GM04504 (cell line): ENCODE data around the gene FAM204A.

ENCODE experiments used
- DNase-seq: peaks from one replicate; pipeline ENCODE4 v3.0.0-alpha.2; 2012; ENCODE audit warnings: low read depth

The FAM204A gene

DNA sequence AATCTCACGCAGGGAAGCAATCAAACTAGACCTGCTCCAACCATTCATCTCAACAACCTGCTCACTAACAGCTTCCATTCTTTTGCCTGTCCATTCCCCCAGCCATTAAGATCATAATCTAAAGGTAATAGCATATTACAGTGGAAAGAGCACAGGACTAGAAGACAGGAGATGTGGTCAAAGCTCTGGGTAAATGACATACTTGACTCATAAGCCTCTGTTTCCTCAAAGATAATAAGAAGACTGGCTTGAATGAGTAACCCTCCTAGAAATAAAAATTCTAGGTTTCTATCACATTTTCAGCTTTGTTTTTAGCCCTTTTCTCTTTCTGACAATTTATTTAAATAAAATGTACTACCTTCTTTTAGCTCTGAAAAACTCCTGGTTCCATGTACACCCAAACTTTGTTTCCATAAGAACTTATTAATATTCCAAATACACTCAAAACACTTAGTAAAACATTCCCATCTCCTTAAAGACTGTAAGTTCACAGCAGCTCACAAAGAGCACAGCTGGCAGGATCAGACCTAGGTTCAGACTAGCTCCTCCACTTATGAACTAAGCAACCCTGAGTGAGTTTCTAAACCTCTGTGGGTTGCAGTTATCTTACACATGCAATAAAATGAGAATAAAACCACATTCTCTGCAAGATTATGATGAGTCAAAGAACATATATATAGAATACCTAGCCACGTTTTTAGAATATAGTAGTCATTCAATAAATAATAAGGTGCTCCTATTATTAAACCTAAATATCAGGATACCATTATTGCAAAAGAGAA lies 11.6 kb downstream of the FAM204A start:
- no peak for DNase-seq

GRCh38 chr10:118324140-118324539 lies 18.0 kb downstream of the FAM204A start:
- DNase-seq = no peak

DNA sequence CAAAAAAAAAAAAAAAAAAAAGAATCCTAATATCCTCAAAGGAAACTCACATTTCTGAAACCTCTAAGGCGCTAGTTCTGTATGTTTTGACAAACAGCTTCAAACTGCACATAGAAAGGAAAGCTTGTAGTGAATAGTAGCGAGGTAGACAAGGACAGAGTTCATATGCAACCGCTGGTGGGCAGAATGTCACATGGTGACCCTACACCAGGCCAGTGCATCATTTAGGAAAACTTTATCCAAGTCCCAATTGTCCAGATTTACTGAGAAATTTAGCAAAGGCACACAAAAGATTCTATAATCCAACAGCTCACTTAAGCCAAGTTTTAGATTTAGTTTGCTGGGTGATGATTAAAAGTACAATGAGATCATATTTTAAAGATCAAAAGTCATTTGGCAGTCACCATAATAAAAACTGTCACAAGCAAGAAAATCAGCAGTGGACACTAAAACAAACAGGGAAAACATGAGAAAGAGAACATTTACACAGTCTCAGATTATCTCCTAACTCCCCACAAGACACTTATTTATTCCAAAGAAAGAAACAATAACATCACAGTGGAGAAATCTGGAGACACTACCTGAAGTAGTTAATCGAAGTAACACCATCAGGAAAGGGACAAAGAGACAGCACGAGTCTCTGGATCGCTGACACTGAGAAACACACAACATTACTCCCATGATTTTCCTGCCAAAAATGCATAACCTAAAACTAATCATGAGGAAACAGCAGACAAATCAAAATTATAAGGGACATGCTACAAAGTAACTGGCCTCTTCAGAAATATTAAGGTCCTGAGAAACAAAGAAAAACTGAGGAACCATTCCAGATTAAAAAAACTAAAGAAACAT lies 20.2 kb downstream of the FAM204A start:
- no peak for DNase-seq

DNA sequence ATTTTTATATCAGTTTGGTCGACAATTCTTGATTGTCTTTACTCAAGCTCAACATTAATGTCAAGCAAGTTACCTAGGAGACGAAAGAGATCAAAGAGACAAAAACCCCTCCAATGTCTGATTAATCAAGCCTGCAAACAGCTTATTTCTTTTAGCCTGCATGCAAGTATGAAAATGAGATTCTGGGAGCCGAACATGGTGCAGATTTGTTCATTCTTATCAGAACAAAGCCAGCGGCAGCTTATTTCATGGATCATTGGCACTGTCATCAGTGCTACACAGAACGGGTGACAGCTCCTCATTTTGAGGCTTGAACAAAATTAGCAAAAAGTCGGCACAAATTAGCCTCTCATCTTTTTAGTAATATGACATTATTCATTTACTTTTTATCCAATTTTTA lies 26.5 kb downstream of the FAM204A start:
- DNase-seq = no peak

GRCh38 chr10:118314882-118315281 lies 27.2 kb downstream of the FAM204A start:
- DNase-seq = no peak

DNA sequence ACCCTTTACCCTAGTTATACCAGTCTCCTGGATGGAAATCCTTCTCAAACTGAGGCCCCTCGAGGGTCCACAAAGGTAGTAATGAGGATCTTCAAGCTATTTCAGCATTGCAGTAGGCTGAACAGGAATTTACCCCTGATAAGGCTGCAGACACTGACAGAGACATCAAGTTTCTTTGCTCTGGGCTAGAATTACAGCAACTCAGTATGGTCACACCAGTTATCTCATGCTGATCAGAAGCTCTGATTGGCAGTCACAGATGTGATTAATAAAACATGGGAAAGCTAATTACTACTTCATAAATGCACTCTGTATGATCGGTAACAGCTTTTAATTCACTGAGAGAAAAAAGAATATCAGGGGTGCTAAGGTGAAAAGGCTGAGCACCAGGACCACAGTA lies 30.6 kb downstream of the FAM204A start:
- DNase-seq = no peak

DNA sequence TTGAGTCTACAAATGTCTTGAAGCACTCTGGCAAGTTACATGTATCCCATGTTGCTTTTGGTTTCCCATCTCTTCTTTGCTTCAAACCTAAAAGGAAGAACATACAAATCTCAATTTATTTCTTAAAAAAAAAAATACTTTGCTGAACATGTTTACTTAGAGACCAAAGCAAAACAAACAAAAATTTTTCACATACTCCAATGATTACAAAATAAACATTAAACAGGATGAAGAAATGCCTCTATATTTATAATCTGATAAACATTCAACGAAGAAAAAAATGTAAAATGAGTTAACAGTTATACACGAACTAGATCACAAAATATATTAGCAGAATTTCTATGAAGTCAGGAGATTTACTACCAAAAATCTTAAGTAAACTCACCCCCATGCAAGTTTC lies 31.3 kb downstream of the FAM204A start:
- no peak for DNase-seq

DNA sequence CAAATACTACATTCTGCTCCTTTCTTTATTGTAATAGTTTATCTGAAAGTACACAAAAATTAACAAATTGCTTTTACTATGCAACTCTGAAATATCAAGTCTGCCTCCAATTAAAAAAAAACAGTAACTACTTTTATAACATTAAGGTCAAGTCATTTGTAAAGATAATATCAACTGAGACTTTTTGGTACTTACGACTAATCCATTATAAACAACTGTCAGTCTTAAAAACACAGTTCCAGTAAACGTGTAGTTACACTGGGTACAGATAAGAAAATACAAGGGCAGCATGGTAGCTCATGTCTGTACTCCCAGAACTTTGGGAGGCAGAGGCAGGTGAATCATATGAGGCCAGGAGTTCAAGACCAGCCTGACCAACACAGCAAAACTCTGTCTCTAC lies 32.2 kb downstream of the FAM204A start:
- DNase-seq = no peak

- no peak for DNase-seq
These were observed 33.5 kb downstream of the FAM204A start for GRCh38 chr10:118308664-118309063.

DNA sequence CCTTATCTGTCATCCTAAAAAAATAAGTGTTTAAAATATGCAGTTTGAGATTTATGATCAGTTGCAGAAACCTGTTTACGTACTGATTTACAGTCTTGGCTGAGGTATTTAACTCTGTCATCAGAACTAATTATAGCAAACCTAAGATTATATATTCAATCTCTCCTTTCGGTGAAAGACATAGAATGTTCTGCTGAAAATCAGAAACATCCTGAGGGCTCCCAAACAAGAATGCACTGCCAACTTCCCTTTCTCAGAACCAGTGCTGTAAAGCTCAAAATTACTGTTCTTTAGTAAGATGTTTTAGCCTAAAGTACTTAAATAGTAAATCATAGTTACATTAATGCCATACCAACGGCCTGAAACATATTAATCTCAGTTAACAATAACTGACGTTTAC lies 34.3 kb downstream of the FAM204A start:
- DNase-seq = no peak

- no peak for DNase-seq
These were observed 34.9 kb downstream of the FAM204A start for GRCh38 chr10:118307220-118307619.

DNA sequence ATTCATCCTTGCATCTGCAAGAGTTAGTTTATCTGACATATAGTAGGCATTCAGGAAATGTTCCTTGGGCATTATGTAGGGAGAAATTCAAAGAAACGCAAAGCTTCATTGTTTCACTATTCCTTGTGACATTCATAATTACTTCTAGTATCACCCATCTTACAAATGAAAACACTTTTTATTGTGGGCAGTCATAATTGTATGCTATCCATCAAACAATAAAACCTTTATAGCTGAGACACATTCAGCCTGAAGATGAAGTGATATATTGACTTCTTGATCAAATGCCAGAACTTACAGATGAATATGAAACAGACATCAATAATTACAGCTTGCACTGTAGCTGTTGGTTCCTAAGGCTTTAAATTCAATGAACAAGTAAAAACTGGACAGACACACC lies 36.4 kb downstream of the FAM204A start:
- no peak for DNase-seq

DNA sequence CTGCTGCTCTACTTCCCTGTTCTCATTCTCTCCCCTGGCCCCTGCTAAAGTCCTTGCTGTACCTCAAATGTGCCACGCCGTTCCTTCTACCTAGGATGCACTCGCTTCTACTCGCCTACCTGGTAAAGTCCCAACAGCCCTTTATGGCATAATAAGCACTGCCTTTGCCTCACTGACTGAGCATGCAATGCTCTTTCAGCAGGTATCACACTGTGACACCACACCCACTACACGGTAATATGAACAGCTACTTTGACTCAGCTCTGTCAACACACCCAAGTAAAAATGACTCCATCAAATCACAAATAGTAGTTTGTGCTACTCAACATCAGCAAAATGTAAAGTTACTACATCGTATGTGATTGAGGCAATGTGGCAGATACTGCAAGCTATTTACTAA lies 37.6 kb downstream of the FAM204A start:
- no peak for DNase-seq

GRCh38 chr10:118301211-118301610 lies 40.9 kb downstream of the FAM204A start:
- no peak for DNase-seq

DNA sequence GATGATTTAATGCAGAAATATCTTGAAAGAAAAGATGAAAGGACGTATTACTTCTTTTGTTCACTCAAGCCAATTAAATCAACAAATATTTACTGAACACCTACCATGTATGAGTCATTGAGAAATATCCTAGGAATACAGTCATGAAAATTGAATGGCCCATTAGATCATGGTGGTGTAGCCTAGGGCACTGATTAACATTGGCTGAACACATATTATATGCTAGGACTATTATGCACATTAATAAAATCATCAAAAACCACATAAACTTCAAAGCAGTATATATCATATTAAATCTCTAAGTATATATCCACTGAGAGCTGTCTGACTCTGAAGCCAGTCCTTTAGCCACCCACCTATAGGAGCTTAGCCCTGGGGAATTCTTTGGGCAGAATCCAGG lies 41.8 kb downstream of the FAM204A start:
- DNase-seq = no peak

- DNase-seq = no peak
These were observed 43.3 kb downstream of the FAM204A start for GRCh38 chr10:118298787-118299186.

DNA sequence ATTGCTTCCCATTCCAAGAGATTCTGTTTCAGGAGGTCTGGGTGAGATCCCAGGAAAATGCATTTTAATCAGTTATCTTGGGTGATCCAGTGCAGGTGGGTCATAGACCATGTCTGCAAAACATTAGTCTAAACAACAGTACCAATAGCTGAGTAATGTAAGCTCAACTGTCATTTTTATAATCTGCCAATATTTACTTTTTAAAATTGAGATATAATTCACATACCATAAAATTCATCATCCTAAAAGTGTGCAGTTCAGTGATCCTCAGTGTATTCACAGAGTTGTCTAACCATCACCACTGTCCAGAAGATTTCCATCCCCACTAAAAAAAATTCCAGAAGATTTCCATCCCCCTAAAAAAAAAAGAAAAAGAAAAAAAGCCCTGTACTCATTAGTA lies 51.0 kb downstream of the FAM204A start:
- no peak for DNase-seq

DNA sequence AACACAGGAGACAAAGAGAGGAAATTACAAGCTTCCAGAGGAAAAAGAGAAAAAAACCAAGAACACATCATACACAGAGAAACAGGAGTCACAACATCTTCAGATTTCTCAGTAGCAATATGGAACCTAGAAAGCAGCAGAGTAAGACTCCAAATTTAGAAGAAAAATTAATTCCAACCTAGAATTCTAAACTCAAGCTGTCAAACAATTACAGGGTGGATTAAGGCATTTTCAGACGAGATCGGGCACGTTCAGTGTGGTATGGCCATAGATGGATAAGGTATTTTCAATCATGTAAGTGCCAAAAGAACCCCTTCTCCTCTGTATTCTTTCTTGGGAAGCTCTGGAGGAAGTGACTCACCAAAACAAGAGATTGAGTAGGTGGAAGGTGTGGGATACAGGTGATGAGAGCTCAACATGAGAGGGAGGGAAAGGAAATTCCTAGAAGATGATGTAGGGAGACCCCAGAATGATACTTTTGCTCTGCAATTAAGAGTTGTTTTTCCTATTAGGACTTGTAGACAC lies 51.6 kb downstream of the FAM204A start:
- no peak for DNase-seq

DNA sequence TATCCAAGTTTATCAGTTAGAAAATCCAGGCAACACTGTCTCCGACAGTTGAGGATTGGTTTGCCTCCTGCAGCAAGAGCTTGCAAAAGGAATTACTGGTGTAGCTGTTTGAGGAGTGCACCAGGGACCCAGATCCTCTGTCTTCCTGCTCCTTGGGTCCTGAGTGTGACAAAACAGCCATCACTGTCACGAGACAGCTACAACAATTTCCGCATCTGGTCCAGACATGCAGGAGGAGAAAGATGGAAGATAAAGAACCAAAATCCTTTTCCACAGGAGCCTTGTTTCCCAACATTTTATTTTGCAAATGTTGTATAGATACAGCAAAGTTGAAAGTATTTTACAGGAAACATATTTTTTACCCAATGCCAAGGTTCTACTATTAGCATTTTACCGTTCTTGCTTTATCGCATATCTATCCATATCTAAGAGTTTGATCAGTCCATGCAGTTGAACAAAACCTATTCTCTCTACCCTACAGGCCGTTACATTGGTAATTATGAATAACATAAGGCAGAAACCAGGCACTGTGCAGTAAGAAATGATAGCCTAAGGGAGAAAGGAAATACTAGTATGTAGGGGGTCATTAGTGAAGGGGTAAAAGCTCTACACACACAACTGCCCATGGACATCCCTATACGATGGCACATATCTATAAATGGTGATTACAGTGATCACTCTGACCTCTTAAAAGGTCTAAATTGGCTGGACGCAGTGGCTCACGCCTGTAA lies 54.9 kb downstream of the FAM204A start:
- DNase-seq = no peak

GRCh38 chr10:118286051-118286838 lies 55.9 kb downstream of the FAM204A start:
- no peak for DNase-seq

DNA sequence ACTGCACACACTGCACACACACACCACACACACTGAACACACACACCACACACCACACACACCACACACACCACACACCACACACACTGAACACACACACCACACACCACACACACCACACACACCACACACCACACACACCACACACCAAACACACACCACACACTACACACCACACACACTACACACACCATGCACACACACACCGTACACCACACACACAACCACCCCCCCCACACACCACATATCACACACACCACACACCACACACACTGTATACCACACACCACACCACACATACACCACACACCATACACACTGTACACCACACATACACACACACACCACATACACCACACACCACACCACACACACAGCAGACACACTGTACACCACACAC lies 59.5 kb downstream of the FAM204A start:
- DNase-seq = no peak

DNA sequence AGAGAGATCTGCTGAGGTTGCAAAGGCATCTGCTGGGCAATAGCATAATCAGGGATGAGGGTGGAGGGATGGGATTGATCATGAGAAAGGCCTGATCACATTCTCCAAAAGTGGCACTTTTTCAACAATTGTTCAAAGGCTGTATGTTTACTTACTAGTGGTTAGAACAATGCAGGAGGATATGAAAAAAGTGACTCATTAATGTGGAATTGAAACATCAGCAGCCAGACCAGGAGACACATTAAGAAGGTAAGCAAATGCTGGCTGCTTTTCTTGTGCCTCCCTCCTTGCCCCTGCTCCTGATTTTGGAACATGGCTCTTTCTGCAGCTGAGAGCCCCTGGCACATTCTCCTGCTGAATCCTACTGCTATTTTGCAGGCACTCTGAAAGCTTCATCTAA lies 63.5 kb downstream of the FAM204A start:
- no peak for DNase-seq
